Stimulated activated naive CD4-positive, alpha-beta T cell treated with Interleukin-2 at 50 U/mL for 16 hours (primary cell): ENCODE results near the gene TMEM161A.
"Not testable (repeated sequence)": the region's sequence is repeated elsewhere in the genome, so short reads cannot be mapped to it uniquely, and the experiment has no call there.

Experiments
- DNase-seq: peaks from one replicate; lab custom pipeline; 2025; lab: John Stamatoyannopoulos, UW

The TMEM161A gene

GRCh38 chr19:19121371-19121770 is 16.9 kb downstream of the TMEM161A start:
- DNase-seq, result no peak

GRCh38 chr19:19120308-19121231 is 17.7 kb downstream of the TMEM161A start:
- no peak for DNase-seq

DNA sequence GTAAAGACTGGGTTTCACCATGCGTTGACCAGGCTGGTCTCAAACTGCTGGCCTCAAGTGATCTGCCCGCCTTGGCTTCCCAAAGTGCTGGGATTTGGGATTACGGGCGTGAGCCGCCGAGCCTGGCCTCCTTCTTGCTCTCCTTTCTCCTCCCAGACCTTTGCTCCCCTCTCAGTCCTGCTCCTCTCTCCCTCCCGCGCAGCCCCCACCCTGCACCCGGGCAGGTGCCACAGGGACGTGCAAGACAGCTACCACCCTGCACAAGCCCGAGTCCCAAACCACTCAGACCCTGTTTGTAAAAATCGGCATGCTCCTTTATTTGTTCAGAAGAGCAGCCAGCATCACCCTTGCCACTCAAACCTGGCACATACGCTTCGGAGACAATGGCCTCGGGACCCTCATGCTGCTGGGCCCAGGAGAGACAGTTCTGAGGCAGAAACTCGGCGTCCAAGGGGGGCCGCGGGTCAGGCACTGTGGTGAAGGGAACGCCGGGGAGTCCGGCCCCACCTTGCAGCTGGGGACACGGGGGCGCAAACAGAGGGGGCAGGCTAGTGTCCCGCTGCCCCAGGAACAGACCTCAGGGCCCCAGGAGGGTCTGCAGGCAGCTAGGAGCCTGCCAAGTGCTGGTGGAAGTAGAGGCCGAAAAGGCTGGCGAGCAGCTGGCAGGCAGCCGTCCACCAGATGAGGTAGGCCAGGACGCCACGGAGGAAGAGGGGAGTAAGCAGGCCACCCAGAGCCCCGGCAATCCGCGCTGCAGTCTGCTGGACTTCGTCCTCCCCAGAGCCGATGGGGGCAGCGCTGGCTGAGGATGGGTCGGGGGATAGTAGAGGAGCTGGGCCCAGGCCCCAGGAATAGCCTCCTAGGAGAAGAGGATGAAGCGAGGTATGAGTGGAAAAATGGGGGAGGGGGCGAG is 18.7 kb downstream of the TMEM161A start:
- no peak for DNase-seq

DNA sequence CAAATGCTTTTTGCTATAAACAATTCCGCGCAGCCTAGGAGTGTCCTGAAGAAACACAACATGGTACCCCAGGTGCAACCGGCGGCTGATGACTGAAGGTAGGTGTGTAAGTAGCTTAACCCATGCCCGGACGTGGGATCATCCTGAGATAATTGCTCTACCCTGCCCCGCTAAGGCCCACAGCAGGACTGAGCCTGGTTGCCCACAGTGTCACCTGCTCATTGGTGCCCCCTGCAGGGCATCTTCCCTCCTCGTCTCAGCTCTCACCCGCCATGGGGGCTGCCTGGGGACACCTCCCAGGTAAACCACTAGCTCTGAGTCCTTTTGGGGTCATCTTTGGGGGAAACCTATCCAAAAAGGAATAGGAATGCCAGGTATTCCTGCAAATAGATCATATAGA is 22.3 kb downstream of the TMEM161A start:
- DNase-seq, result peak; percentile 26

GRCh38 chr19:19113040-19113626 is 25.1 kb downstream of the TMEM161A start:
- DNase-seq, result no peak

DNA sequence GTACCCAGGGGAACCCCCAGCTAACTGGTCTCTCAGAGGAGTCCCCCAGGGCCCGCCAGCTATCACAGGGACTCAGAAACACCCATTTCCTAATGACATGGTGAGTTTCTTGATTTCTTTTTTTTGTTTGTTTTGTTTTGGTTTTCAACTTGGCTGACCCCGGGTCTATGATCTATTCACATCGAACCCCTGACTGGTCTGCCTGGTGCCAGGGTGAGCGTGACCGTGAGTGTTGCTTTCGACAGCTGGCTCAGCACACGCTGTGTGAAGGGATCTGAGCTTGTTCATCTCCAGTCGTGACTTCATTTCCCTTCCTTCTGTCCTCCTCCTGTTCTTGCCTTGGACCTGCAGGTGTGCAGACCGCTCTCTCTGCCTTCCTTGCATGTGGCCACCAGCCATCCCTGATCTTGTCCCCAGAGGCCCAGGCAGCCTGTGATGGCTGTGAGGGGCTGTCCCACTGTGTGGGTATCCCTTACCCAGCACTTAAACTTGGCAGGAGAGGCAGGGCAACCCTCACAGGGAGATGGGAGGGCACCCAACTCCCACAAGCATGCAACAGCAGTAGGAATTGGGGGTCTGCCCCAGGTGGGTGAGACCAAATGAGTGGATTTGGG is 26.2 kb downstream of the TMEM161A start:
- no peak for DNase-seq

- no peak for DNase-seq
Measured at GRCh38 chr19:19111136-19111835, 27.0 kb downstream of the TMEM161A start.

DNA sequence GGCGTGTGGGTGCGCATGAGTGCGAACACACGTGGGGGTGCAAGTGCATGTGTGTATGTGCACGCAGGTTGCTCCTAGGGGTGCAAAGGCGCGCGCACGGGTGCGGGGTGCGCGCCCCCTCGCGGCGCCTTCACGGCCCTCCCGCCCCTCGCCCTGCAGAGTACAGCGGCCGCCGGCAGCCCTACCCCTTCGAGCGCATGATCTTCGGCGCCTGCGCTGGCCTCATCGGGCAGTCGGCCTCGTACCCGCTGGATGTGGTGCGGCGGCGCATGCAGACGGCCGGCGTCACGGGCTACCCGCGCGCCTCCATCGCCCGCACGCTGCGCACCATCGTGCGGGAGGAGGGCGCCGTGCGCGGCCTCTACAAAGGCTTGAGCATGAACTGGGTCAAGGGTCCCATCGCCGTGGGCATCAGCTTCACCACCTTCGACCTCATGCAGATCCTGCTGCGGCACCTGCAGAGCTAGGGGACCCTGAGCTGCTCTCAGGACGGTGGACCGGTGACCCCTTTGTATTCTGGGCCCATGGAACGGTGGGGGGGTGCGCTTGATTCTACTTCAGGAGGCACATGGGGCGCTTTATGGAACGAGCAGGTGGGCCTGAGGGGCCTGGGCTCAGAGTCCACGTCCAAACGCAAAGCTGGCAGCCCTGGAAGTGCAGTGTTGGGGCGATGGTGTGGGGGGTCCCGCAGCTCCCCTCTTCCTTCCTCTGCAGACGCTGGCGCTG is 27.7 kb downstream of the TMEM161A start:
- no peak for DNase-seq

DNA sequence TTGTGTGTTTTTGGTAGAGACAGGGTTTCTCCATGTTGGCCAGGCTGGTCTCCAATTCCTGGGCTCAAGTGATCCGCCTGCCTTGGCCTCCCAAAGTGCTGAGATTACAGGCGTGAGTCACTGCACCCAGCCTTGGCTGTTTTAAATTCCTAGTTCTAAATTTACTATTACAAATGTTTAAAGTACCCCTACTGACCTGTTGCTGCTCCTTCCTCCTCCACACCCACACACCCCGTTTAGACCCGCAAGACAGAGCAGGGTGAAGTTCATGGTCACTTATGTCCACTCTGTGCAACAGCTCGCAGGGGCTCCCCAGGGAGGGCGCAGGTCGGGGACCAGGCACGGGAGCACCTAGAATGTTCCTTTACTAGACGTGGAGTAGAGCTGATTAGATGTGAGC is 28.7 kb downstream of the TMEM161A start:
- DNase-seq, result no peak

- no peak for DNase-seq
Measured at GRCh38 chr19:19107654-19108053, 30.6 kb downstream of the TMEM161A start.

DNA sequence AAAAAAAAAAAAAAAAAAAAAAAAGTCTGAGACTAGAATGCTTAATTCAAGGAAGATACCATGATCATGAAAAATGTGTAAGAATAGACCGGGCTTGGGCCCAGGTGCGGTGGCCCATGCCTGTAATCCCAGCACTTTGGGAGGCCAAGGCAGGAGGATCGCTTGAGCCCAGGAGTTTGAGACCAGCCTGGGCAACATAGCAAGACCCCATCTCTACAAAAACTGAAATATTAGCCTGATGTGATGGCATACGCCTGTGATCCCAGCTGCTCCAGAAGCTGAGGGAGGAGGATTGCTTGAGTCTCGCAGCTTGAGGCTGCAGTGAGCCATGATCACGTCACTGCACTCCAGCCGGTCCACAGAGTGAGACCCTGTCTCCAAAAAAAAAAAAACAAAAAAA is 31.3 kb downstream of the TMEM161A start:
- DNase-seq, result not testable (repeated sequence)

DNA sequence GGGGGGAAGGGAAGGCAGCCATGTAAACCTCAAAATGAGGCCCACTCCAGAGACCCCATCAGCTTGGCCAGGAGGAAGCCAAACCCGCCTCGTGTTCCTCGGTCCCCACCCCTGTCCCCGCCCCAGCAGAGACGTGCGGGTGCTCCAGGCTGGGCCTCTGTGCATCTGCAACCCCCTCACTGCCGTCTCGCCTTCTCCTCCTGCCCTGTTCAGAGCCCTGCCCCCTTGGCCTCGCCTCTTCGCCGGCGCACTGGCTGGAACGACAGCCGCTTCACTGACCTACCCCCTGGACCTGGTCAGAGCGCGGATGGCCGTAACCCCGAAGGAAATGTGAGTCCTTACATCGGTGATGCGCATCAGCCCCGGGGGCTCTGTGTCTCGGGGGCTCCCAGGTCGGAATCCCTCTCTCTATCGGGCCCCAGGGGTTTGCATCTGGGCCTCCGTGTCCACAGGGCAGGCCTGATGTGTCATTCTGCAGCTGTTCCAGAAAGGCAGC is 32.2 kb downstream of the TMEM161A start:
- DNase-seq, result no peak

DNA sequence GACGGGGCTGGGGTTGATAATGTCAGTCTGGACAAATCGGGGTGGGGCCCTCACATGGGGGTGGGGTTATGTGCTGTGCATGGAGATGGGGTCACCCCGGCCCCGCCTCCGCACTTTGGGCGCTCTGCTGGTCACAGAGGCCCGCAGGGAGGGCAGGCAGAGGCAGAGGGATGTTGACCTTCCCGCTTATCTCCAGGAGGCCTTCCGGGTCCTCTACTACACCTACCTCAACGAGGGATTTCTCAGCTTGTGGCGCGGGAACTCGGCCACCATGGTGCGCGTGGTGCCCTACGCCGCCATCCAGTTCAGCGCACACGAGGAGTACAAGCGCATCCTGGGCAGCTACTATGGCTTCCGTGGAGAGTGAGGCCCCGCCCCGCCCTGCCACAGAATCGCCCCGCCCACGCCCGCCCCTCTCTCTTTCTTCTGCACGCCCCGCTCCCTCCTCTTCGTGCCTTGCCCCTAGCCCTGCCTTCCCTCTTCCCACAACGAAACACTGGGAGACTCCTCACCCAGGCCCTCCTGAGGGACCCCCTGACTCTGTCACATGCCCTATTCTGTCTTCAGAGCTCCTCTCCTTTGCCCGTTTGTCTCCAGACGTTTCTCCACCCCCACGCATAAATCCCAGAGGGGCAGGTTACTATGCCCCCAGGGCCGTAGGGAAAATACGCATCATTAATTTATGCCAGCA is 32.8 kb downstream of the TMEM161A start:
- no peak for DNase-seq

GRCh38 chr19:19103167-19103566 is 35.1 kb downstream of the TMEM161A start:
- no peak for DNase-seq

DNA sequence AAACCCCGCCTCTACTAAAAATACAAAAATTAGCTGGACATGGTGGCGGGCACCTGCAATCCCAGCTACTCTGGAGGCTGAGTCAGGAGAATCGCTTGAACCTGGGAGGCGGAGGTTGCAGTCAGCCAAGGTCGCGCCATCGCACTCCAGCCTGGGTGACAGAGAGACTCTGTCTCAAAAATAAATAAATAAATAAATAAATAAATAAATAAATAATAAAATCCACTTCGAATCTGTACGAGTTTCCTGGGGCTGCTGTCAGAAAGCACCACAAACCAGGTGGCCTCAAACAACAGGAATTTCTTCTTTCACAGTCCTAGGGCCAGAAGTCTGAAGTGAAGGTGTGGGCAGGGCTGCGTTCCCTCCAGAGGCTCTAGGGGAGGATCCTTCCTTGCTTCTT is 35.7 kb downstream of the TMEM161A start:
- not testable (repeated sequence) for DNase-seq

DNA sequence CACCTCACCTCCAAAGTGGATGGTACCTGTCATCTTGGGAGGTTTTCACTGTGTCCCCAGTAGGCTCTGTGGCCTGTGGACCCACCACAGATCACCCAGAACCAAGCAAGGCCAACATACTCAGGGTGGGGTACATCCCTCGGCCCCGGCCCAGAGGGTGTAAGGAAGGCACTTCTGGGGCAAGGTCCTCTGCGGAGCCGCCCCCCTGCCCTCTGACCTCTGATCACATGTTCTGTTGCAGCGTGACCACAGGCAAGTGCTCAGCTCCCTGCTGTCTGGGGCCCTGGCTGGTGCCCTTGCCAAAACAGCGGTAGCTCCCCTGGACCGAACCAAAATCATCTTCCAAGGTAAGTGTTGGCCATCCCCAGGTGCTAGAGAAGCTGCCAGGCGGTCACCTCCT is 36.7 kb downstream of the TMEM161A start:
- DNase-seq, result no peak

DNA sequence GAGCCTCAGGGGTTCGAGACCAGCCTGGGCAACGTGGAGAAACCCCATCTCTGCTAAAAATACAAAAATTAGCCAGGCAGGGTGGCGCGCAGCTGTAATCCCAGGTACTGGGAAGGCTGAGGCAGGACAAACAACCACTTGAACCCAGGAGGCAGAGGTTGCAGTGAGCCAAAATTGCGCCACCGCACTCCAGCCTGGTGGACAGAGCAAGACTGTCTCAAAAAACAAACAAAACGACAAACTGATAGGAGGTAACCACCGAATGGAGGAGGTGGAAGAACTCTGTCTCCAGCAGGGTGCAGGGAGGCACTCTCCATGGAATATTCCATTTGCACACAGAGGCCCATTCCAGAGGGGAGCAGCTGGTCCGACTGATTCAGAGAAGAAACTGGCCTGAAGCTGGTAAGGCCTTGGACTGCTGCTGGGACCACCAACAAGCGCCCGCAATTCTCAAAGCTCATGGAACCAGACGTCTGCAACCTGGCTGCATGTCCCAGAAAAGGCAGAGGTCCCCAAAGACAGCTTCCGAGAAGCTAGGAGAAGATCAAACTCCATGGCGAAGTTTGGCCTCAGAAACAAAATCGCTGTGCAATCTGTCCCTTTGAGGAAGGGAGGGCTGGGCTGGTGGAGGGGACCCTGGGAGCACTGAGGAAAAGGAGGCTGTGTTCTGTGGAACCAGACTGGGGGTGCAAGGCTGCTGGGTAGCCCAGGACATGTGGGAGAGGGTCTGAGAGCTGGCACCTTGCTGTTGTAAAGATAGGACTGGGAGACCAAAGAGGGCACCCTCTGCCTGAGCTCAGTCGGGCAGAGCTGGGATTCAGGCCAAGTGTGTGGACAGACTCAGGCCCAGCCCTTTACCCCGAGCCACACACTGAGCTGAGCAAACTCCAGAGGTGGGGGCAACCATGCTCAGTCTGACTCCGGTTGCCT is 39.3 kb downstream of the TMEM161A start:
- no peak for DNase-seq

DNA sequence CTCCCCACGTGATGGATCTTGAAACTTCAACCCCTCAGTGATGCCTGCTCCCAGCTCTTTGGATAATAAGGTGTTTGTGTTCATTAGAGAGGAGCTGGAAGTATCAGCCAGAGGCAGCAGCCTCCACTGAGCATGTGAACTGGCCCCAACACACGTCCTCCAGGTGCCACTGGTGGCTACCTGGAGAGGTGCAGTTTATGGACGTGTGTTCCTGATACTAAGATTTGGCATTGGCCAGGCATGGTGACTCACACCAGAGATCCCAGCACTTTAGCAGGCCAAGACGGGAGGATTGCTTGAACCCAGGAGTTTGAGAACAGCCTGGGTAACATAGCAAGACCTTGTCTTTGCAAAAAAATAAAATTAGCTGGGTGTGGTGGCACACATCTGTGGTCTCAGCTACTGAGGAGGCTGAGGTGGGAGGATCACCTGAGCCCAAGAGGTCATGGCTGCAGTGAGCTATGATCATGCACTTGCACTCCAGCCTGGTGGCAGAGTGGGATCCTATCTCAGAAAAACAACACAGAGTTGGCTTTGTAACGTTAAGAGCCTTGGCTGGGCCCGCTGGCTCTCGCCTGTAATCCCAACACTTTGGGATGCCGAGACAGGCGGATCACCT is 40.1 kb downstream of the TMEM161A start:
- no peak for DNase-seq
